ENCODE measurements around the gene STRA6.

The STRA6 gene

DNA sequence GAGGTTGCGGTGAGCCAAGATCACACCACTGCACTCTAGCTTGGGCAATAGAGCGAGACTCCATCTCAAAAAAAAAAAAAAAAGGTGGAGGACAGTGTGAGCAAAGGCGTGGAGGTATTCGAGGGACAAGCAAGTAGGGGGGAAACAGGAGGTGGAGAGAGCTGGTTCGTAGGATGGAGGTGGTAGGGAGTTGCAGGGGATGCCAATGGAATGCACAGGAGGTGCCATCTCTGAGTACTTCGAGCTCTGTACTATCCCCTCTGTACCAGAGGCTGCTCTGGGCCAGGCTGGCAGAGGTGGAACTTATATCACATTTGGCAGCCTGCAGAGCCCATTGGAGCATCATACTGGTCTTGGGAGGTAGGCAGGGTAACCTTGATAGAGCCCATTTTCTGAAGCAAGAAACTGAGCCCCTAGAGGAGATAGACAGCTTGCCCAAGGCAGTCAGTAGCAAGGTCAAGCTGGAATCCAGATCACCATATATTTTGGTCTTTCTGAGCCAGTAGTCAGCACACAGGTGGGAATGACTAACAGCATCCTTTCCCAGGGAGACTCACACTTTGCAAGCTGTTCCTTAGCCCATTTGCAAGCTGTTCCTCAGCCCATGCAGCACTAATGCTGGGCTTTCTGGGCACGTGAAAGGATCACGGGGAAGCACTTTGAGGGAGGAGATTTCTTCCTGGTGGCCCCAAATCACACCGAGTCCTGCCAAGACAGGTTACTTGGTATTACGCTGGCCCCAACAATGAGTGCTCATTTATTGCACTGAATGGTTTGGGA, 24.4 kb upstream of the STRA6 start:
- DNase-seq: no peak

DNA sequence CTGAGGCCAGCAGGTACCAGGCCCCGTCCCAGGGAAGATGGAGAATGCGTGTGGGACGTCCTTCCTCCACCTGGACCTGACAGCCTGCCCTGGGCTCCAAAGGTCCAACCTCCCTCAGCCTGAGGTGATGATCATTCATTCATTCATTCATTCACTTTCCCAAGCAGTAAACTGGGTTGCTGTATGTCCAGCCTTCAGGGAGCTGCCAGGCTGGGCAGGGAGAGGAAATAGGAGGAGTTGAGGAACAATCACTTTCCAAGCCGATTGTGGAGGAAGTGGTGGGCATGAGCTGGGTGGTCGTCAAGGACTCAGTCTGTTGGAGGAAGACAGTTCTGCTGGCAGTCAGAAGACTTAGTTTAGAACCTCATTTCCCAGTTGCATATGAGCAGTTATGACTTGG, 23.3 kb upstream of the STRA6 start:
- DNase-seq: no peak

DNA sequence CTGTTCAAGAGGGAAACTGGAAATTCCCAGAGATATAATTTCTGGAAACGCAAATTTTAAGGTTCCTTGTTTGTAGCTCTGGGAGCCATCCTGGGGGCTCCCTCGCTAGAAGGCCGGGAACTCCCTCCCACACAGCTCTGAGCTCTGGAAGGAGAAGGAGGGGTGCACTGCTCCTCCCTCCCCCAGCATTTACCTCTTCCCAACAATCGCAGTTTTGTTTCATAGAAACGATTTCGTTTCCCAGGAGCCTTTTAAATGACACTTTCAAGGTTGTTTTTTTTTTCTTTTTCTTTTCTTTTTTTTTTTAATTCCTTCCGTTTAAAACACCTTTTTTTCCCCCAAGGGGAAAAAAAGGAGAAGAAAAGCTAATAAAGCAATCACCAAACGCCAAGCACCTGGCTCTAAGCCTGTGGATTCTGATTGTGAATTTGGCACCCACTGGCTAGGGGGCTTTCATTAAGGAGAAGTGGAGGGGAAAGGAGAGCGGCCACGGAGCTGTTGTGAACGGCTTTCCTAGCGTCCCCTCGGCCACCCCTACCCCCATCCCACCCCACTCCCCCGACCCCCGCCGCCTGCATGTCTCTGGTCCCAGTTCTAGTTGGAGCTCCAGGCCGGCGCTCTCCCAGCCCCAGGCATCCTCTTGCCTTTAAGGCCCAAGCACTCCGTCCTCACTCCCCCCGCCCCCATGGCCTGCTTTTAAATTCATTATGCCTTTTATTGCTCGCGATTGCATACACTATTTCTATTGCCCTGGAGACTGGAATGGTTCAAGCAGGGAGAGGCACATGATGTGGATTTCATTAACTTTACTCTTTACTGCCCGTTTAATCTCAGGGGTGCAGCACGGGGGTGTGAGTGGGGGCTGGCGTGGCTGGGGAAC, 19.9 kb upstream of the STRA6 start:
- no peak for DNase-seq

DNA sequence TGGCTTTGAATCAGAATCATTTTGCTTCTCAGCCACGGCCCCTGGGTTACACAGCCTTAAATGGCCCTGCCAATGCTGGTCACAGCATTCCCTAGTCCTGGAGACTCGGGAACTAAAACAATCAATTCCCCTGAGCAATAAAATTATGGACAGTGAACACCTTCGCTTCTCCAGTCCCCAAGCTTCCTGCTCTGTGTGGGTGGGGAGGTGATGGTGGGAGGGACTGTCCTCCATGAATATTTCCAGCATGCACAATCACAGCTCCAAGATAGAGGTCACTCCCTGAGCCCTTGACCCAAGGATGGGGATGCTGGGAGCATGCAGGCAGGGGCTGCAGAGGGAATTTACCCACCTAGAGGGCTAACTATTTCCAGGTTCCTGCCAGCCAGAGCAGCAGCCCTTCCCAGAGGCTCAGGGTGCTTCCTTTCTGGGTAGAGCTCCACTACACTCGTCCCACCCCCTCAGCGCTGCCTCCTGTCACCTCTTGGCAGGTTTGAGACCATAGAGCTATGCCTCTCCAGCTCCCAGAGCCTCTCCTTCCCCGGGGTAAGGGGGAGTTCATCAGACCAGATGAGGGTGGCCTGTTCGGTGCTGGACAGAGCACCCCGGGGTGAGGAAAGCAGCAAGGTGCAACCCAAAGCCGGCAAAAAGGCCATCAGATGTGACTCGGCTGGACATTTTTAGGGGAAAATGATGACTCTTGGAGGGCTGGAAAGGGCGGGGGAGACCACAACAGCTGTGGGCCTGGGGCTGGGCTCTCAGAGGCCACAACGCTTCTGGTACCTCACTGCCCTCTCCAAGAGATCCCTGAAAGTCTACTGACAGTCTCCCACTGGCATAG, 19.0 kb upstream of the STRA6 start:
- DNase-seq: no peak

DNA sequence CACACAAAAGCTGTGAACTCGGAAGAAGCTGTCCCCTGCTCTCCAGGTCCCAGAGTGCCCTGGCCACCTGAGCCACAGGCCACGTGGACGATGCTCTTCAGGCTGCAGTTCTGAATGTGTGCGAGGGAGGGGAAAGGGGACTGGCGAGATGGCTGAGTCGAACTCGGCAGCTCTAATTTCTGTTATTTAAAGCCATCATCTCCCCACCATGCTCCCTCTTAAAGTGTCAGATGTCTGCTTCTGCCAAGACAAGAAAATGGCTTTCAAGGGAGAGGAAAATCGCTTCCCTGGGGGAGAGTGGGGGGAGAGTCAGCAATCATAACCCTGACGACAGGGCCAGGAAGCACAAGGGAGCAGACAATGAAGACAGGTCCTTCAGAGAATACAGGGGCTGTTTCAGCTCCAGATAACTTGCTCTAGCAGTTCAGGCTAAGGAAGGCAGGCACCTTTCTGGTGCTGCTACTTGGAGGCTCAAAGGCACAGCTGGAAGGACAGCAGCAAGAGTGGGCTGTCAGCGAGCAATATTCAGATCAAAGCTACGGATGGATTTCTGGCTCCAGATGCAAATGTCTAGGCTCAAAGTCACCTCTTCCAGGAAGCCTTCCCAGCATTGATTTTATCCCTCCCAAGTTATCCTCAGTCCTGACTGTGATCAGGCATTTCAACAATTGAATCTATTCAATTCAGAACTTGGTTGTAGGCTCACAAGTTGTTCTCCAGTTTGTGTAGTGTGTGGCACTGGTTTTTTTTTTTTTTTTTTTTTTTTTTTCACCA, 18.1 kb upstream of the STRA6 start:
- no peak for DNase-seq

DNA sequence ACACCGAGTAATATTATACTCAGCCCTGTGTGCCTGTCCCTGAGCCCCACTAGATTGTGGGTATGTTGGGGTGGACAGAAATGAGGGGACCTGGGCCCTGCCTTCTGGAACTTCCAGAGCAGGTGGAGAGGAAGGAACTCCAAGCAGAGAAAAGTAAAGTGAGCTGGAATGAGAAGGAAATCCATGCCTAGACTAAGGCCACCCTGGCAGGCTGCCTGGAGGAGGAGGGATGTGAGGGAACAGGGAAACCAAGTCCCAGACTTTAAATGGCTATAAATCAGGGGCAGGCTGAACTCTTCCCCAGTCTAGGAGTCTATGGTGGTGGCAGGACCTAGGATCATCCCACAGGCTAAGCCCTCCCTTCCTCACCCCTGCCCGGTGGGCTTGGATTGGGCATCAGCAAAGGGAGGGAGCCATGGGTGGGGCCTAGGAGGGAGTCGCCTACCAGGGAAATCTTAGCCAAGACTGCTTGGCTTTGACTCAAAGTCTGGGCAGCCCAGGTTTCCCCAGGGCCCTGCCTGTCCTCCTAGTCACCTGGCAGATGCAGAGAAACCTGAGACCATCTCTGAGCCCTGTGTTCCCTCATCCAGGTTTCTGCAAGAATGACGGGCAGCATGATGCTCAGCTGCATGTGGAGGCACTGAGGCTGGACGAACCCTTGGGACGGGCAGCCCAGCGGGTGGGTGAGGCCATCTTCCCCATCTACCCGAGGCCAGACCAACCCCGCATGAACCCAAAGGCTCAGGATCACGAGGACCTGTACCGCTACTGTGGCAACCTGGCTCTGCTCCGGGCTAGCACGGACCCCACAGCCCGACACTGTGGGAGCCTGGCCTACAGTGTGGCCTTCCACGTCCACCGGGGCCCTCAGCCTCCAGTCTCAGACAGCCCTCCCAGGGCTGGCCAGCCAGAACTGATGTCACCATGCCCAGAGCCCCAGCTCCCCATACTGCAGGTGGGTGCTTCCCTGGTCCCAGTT, 15.6 kb upstream of the STRA6 start:
- no peak for DNase-seq

DNA sequence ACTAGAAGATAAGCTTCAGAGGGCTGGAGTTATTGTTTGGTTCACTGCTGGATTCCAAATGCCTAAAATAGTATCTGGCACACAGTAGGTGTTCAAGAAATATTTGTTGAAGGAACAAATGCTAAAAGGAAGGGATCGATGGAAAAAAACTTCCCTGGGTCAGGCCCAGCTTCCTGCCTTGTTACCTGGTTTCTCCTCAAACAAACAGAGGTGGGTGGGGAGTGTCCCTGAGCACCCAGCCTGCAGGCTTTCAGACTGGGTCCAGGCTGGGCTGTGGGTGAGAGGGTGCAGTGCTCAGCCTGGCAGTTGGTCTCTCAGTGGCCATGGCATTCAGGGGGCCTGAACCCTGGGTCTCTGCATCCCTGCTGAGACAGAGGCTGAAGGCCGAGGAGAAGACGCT, 14.4 kb upstream of the STRA6 start:
- DNase-seq: no peak

DNA sequence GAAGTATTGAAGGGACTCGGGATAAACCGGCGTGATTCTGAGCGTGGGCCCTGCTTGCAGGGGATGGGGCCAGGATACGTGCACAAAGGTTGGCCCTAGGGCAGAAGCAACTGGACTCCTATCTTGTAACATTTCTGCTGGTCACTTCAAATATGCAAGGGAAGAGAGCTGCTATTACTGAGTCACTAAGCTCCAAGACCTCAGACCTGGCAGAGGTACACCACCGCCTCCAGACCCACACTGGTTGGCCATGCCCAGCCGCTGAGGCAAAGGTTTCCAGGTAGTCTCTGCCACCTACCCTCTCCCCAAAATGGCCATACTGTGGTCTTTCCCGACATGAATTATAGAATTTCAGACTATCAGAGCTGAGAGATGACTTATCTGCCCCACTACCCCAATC, 13.4 kb upstream of the STRA6 start:
- no peak for DNase-seq

DNA sequence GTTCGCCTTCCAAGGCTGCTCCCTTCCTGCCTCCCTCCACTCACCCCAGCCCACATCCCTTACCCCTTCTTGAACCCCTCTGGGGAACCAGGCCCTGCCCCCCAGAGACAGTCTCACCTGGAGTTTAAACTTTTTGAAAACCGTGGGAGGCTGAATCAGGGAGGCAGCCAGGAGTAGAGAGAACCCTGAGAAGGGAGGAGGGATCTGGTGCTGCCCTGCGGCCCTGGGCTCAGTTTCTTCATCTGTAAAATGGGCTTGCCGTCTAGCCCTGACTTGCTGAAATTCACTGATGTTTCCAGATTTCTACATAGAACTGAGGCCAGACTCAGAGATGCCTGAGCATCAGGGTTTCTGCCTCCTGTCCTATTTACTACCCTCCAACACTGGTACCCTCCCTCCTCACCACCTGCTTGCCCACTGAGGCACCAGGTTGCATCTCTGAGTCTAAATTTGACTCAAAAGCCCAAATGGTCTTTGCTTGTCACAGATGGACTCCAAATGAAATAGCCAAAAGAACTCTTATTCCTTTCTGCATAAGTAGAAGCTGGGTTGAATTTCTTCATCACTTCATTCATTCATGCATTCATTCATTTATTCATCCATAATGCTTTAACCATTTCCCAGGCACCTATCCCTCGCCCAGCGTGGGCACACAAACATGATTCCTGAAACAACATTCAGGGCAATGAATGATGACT, 11.9 kb upstream of the STRA6 start:
- DNase-seq: no peak

DNA sequence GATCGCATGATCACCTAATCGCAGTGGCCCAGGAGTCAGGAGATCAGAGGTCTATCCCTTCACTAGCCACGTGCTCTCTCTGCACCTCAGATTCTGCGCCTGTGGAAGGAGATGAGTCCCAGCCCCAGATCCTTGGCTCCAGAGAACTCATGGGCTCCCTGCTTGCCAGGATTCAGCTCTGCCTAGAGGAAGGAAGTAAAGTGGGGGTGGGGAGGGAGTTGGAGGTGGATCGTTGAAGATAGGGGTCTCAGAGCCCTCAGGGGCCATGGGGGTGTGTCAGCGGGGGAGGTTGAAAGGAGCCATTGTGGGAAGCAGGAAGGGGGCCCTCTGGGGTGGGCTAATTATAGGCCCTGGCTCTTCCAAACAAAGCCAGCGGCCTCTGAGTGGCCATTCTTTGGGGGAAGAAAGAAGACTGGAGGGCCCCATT, 11.3 kb upstream of the STRA6 start:
- DNase-seq: no peak

DNA sequence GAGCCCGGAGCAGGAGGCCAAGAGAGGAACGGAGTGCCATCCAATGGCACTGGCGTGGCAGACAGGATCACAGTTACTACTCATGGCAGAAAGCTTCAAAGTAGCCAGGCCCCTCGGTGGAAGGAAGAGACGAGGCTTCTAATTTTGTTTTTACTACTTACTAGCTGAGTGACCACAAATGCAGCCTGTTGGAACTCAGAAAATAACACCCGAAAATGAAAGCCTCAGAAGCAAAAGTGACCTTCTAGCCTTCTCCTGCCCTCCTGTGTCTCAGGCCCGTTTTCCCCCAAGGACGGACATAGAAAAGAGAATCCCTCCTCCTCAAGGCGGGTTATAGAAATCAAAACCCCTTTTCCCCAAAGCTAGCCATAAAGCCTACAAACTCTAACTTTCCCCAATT, 9.9 kb upstream of the STRA6 start:
- DNase-seq: no peak

DNA sequence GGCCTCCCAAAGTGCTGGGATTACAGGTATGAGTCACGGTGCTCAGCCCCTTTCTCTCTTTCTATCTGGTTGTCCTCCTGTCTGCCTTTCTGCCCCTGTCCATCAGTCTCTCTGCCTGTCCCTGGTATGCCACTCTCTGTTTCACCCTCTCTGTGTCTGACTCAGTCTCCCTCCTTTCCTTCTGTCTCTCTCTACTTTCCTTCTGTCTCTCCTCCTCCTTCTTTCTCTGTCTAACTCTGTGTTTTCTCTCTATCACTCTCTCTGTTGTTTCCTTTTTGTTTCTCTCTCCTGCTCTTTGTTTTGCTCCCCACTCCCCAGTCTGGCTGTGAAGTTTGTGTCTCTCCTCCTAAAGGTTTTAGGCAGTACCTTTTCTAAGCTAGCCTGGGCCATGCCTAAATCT, 9.1 kb upstream of the STRA6 start:
- no peak for DNase-seq

DNA sequence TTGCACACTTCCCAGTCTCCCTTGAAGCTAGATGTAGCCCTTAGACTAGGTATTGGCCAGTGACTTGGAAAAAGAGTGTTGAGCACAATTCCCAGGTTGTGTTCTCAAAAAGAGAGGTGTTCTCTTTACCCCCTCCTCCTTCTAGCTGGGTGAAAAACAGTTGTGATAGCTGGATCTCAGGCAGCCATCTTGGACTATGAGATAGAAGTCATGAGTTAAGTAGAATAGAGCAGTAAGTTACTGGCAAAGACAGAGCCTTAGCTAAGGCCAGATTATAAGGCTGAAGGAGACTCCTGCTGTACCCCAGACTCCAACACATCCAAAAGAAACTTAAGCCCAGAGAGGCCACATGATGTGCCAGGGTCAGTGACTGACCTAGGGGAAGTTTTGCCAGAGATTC, 8.1 kb upstream of the STRA6 start:
- no peak for DNase-seq

DNA sequence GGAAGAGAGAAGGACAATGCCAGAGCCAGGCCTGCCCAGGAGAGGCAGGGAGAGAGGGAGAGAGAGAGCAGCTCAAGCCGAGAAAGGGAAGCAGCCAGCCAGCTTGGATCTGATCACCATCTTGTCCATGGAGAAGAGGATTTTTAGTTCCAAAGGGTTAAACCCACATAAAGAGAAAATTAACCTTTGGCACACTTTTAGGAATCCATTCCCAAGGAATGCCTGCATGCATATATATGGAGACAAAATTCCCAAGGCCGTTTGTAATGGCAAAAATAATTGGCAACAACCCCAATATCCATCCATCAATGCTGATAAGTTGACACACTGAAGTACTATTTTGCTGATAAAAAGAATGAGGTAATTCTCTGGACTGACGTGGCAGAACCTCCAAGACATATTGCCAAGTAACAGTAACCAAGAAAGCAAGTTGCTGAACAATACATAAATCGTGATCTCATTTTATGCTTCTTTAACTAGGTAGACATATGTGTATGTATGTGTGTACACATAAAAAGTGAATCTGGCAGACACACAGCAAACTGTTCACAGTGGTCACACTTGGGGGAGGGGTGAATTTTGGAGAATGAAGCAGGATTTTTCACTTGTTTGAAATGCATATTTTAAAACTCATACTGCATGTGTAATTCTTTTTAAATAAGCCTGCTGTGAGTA, 7.5 kb upstream of the STRA6 start:
- no peak for DNase-seq

DNA sequence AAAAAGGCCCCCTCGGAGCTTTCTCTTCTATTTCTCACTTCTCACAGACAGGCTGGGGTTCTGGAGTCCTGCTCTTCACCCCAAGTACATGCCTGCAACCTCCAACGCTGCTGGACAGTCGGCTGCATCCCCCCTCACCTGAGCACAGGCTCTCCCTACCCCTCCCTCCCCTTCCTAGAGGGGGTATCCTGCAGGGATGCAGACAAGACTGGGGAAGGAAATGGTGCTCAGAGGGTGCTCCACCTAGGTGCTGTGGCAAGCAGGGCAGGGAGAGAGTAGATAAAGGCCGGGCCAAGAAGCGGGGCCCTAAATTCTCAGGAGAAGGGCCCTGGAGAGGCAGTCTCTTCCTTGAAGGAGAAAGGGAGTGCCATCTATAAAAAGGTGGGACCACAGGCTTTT, 7.0 kb upstream of the STRA6 start:
- DNase-seq: no peak

DNA sequence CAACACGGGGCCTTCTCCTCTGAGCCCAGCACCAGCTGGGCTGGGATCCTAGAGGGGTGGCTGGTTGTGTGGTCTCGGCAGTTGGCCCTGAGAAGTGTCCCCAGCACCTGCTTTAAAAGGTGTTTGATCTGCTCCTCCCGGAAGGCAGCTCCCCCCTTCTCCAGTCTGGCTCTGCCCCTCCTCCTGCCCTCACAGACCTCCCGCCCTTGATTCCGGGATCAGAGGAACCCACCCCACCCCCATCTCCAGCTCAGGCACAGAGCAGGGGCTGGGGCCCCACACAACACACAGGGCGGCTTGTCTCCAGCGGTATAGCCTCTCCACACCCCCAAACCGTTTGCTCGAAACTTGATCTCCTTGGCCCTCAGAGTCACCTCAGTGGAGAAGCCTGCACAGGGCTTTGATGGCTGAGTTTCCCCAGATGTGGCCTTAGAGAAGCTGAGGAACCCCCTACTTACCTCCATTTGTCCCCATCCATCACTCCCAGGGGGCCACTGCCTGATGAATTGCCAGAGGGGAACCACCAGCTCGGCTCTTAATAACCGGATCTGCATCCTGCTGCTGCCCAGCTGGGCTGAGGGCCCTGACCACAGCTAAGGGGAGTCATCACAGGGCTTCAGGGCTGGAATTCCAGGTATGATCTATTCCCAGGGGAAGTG, 6.4 kb upstream of the STRA6 start:
- no peak for DNase-seq

DNA sequence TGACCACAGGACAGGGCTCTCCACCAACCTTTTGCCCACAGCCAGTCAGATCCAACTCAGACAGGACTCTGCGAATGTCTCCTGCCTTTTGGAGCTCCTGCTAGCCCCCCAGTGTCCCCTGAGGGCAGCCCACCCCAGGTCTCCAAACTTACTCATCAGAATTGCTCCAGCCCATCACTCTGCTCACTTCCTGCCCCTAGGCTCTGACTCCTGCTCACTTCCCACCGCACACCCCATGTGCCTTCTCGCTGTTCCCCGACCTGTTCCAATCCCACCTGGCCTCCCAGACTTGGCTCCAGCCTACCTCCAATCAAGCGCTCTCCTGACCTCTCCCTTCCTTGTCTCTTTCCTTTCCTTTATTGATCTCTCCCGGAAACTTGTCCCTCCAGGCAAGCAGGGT, 5.9 kb upstream of the STRA6 start:
- no peak for DNase-seq

DNA sequence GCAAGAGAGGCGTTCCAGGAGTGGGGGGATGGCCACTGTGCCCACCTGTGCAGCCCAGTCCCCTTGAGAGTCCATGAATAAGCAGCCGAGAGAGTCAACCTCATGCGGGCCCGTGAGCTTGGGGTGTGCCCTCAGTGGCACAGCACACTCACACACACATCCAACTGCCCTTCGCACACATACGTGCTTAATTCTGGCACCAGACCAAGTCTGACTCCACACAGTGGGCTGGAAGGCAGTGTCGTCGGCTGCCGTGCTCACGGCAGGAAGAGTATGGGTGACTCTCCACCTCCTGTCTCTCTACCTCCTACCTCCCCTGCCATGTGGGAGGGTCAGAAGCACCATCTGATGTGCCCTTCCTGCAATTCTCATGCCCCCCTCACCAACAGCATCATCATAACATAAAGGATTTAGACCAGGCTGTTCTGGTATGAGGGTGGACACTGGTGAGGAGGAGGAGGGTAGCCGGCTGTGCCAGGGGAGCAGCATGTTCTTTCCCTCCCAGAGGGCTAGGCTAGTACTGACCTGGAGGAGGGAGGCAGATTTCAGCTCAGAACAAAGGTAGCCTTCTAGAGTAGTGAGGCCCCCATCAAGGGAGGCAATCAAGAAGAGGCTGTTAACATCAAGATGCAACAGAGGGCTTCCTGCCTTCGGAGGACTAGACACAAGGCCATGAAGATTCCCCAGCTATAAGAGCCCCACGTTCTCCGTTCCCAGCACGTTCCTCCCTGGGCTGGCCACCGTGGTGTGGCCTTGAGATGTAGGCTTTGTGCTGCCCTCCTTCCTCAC, 5.3 kb upstream of the STRA6 start:
- no peak for DNase-seq

DNA sequence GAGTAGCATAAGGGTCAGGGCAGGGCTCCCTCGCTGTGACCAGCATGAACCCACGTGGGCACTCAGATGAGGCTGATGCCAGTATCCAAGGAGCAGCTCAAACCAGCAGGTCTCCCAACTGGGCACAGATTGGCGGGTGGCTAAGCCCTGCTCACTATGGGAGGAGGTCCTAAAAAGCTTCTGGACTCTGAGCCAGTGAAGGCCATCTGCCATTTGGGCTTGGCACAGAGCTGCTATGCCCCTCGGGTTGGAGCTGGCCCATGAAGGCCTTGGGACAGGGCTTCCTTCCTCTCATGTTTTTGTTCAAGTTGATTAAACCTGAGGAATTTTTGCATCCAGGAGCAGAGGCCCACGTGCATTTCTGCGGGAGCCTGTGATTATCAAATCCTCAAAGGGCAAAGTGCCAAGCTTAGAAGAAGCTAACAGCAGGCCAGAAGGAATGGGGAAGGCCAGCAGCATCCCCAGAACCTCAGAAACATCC, 4.3 kb upstream of the STRA6 start:
- DNase-seq: no peak

Data from CD4-positive, alpha-beta T cell treated with Interleukin-4 for 1 hour (primary cell).